HG03103 (cell line): ENCODE measurements around the gene CHCT1.
A peak's percentile ranks its signal among the peaks of the same experiment; 100 is the strongest.
"Not testable (repeated sequence)": the region's sequence is repeated elsewhere in the genome, so short reads cannot be mapped to it uniquely, and the experiment has no call there.

Source experiments
- ATAC-seq: cut with Tn5 transposase; IDR thresholded peaks from one replicate; pipeline ENCODE4 v1.9.1; 2021; ENCODE audit warnings: low read depth; ENCODE audit not compliant: unreplicated experiment

The CHCT1 gene

GRCh38 chr17:60398227-60398959 lies 23.9 kb upstream of the CHCT1 start:
- peak; percentile 66 for ATAC-seq

DNA sequence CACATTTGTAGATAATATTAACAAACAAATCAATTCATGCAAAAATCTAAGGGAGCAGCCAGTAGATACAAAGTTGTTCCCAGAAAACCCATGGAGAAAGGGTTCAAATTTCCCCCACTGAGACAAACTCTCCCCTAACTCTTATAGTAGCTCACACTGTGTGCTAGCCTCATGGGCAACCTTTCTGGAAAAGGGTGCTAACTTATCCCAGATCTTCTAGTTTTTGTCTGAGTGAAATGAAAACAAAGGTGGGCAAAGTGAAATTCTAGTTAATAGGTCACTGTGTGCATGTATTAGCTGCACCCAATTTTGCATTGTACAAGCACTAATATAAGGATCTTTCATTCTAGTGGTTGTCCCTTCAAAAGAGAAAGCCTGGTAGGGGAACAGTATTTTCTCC lies 20.5 kb upstream of the CHCT1 start:
- no peak for ATAC-seq

DNA sequence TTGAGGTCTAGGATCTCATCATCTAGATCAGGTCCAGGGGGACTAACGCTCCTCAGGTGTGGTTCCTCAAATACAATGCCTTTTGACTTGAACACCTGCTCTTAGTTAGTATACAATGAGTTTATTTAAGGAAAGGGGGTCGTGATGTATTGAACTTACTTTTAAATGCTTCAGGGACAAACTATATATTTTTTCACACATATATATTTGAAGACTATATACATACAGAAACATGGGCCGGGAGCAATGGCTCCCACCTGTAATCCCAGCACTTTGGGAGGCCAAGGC lies 18.8 kb upstream of the CHCT1 start:
- ATAC-seq = no peak

DNA sequence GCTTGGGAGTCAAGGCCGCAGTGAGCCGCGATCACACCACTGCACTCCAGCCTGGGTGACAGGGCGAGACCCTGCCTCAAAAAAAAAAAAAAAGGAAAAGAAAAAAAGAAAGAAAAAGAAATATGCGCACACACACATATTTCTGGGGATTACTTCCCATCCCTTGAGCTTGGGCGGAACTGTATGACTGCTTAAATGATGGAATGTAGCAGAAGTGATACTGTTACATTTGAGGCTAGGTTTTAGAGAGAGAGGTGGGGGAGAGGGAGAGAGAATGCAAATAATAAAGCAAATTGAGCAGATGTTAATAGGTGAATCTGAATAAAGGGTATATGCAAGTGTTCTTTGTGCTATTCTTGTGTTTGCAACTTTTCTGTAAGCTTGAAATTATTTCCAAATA lies 18.3 kb upstream of the CHCT1 start:
- ATAC-seq = no peak

DNA sequence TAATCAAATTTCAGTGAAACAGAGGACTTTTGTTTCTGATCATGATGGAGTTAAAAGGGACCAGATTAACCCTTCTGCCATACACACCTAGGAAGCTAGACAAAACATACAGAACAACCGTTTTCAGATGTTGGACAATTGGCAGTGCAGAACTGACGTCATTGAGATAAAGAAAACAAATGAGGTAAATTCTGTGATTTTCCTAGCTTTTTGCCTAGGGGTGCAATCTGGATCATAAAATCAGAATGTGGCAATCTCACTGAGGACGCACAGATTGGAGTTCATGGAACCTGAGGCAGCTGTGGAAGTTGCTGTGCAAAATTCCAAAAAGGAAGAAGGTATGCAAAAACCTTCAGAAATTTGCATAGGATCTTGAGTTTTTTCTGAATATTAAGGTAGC lies 15.4 kb upstream of the CHCT1 start:
- no peak for ATAC-seq

DNA sequence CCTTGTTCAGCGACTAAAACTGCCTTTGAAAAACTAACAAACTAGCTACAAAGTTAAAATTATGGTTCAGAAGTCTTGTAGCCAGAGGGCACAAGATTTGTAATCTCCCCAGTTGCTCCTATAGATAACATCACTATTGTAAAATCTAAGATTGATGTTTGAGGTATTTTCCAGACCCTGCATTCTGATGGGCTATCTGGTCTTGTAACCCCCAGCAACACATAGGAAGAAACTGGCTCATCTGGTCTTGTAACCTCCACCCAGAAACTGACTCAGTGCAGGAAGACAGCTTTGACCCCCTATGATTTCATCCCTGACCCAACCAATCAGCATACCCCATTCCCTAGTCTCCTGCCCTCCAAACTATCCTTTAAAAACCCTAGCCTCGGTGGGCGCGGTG lies 12.3 kb upstream of the CHCT1 start:
- no peak for ATAC-seq

DNA sequence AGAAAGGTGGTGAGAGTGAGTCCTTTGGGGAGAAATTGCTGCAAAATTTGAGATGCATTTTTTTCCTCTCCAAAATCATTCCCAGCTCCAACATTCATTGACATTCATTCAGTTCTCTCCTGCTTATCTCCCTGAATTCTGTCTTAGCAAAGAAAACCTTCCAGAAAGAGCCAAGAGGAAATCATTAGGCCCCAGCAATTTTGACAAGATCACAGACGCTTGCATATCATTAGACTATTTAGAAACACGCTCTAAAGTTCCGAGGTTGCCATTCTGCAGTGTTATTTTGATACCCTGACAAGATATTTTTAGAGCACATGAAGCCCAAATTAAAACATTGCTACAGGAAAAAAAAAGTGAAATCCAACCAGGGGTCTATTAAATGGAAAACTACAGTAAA lies 9.6 kb upstream of the CHCT1 start:
- no peak for ATAC-seq

DNA sequence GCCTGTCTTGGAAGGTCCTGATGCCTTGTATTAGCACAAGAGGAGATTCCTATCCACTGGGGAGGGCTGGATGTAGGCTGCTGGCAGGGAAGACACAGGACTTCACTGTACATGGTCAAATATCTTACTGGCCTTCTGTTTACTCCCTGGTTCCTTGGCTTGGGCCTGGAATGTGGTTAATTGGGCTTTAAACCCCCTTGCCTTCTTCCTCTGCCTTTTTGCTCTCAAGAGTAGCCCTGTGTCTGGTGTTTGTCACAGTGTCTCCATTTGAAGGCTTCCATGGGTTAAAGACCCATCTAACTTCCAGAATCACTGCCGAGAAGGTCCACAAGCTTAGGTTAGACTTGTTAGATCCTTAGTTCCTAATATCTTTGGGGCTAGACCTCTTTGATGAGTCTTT lies 7.1 kb upstream of the CHCT1 start:
- no peak for ATAC-seq

- ATAC-seq = no peak
These were observed 5.8 kb upstream of the CHCT1 start for GRCh38 chr17:60416368-60416925.

- not testable (repeated sequence) for ATAC-seq
These were observed 3.3 kb upstream of the CHCT1 start for GRCh38 chr17:60419003-60419402.

DNA sequence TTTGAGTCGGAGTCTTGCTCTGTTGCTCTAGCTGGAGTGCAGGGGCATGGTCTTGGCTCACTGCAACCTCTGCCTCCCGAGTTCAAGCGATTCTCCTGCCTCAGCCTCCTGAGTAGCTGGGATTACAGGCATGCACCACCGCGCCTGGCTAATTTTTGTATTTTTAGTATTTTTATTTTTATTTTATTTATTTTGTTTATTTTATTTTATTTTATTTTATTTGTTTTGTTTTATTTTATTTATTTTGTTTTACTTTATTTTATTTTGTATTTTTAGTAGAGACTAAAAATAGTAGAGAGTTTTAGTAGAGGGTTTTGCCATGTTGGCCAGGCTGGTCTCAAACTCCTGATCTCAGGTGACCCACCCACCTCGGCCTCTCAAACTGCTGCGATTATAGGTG lies 2.4 kb upstream of the CHCT1 start:
- ATAC-seq = not testable (repeated sequence)

GRCh38 chr17:60421273-60422161 lies 772 bp upstream of the CHCT1 start:
- ATAC-seq = peak; percentile 73

DNA sequence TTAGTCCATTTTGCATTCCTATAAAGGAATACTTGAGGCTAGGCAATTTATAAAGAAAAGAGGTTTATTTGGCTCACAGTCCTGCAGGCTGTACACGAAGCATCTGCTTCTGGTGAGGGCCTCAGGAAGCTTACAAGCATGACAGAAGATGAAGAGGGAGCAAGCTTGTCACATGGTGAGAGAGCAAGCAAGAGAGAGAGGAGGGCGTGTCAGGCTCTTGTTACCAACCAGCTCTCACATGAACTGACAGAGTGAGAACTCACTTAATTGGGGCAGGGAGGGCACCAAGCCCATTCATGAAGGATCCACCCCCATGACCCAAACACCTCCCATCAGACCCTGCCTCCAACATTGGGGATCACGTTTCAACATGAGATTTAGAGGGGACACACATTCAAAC lies 1.6 kb downstream of the CHCT1 start:
- no peak for ATAC-seq

GRCh38 chr17:60425626-60426025 lies 3.3 kb downstream of the CHCT1 start:
- no peak for ATAC-seq

DNA sequence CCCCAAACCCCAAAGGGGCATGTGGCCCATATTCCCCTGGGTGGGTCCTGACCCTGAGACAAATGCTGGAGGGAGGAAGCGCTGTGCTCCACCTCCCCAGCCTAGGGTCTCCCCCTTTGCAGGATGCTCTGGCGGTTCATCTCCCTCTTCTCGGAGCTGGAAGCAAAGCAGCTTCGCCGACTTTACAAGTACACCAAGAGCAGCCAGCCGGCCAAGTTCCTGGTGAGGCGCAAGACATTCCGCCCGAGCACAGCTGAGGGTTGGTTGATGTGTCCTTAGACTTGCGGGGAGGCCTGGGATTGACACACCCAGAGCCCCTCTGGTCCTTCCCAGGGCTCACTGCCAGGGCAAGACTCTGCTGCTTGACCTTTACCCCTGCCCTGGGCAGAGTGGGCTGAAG lies 4.3 kb downstream of the CHCT1 start:
- no peak for ATAC-seq

DNA sequence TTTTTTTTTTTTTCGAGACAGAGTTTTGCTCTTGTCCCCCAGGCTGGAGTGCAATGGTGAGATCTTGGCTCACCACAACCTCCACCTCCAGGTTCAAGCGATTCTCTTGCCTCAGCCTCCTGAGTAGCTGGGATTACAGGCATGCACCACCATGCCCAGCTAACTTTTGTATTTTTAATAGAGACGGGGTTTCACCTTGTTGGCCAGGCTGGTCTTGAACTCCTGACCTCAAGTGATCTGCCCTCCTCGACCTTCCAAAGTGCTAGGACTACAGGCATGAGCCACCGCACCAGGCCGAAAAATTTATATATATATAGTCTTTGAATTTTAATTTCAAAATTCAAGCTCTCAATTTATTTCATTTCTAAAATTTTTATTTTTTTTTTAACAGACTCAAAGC lies 6.2 kb downstream of the CHCT1 start:
- not testable (repeated sequence) for ATAC-seq

GRCh38 chr17:60430561-60430960 lies 8.3 kb downstream of the CHCT1 start:
- not testable (repeated sequence) for ATAC-seq

DNA sequence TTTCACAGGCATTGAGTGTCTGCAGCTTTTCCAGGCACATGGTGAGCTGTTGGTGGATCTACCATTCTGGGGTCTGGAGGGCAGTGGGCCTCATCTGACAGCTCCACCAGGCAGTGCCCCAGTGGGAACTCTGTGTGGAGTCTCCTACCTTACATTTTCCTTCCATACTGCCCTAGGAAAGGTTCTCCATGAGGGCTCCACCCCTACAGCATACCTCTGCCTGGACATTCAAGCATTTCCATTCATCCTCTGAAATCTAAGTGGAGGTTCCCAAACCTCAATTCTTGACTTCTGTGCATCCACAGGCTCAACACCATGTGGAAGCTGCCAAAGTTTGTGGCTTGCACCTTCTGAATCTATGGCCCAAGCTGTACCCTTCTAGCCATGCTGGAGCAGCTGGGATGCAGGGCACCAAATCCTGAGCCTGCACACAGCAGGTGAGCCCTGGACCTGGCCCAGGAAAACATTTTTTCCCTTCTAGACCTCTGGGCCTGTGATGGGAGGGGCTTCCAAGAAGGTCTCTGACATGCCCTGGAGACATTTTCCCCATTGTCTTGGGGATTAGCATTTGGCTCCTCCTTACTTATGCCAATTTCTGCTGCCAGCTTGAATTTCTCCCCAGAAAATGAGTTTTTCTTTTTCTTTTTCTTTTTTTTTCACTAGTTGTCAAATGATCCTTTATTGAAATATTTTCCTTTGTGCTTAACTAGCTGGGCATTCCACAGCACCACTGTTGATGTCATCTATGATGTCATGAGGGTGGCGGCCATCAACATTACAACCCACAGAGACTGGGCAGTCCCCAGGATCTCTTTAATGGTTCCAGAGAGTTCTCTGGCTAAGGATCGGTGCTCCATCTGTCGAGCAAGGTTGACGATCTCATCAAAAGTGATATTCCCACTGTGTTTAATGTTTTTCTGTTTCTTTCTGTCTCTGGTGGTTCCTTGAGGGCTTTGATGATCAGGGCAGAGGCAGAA lies 11.0 kb downstream of the CHCT1 start:
- ATAC-seq = not testable (repeated sequence)

DNA sequence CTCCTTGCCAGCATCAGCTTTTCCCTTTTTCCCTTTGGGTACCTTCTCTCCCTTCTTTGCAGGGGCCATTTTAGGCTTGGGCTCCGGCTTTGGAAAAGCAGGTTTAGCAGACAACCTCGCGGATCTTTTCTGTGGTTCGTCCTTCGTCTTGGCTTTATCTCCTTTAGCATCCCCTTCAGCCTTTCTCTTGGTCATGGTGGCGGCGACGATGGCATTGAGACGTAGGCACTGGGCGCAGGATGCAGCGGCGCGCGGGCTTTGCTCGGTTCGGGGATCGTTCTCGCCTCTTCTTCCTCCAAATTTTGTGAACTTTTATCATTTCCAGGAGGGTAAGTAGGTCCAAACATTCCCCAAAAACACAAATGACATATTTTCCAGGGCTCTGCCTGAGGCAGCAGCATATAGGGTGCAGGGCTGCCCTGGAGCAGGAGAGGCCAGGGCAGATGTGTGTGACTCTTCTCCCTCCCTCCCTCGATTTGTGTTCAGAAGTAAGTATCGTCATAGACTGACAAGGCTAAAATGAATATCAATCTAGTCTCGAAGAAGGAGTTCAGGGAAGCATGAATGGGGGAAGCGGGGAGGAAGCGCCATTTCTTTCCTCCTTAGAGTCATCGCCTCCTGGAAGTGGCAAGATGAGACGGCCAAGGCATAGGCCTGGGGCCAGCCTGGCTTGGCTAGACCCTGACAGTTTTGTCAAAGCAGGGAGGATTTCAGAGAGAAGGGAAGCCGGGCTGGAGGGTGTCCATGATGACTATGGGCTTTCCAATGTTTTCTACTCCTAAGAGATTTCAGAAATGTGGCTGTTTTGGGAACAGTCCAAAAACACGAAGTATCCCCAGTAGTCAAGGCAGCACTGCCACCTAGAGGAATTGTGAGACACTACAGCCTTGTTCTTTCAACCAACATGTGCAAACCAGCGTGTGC lies 13.2 kb downstream of the CHCT1 start:
- no peak for ATAC-seq

- no peak for ATAC-seq
These were observed 14.4 kb downstream of the CHCT1 start for GRCh38 chr17:60436676-60437075.
